Endothelial cell of umbilical vein (primary cell): Measurements from ENCODE around the gene MPZL3. TPM values are rescaled to one million over a fixed set of nuclear protein-coding genes. Genes with fewer than 3 reads are reported as not detected.

ENCODE experiments used
- BruUV-seq: library from RNA; stranded (reverse); fragments of 400-500 nt; replicated peaks from 2 replicates; lab custom pipeline; 2021; lab: Mats Ljungman, UMichigan
- CTCF ChIA-PET: fragments of 300-600, 350-600 bp; sonication (Branson Sonifier 250); formaldehyde crosslinking; loops from one replicate; lab custom pipeline; 2021; ENCODE audit warnings: antibody characterized with exemption, inconsistent platforms; lab: Charles Lee
- POLR2A ChIA-PET: fragments of 300-600, 350-600 bp; sonication (Branson Sonifier 250); formaldehyde crosslinking; loops from one replicate; lab custom pipeline; 2021; ENCODE audit warnings: antibody characterized with exemption, inconsistent platforms; lab: Charles Lee
- DNase-seq: peaks from one replicate; pipeline ENCODE4 v3.0.0-alpha.2; 2011; ENCODE audit warnings: low read depth, low spot score
- FAIRE-seq: peaks from 2 replicates; lab custom pipeline; 2011; peaks lifted over from hg19 to GRCh38; lab: Jason Lieb, UNC
- H2AFZ ChIP-seq: 2 replicates; pipeline ENCODE4 v1.6.0; 2012; ENCODE audit warnings: low read depth, low read length, control low read depth, inconsistent platforms
- H3K27ac ChIP-seq: 2 replicates; pipeline ENCODE4 v1.5.1; 2011; ENCODE audit warnings: low read depth, mild to moderate bottlenecking, control low read depth, low read length, moderate library complexity; ENCODE audit not compliant: insufficient read depth
- H3K27me3 ChIP-seq, 2 experiments: 2 replicates each; pipeline versions ENCODE4 v1.6.0 to v1.6.1; 2011; ENCODE audit warnings: low read length in 2 of 2, mixed read lengths in 1 of 2; ENCODE audit not compliant: control insufficient read depth in 2 of 2, insufficient read depth in 2 of 2
- H3K36me3 ChIP-seq, 2 experiments: 2 replicates in 1 of 2; 3 replicates in 1 of 2; pipeline ENCODE4 v1.5.1; 2011; ENCODE audit warnings: low read length in 2 of 2, mild to moderate bottlenecking in 1 of 2, moderate library complexity in 1 of 2; ENCODE audit not compliant: control insufficient read depth in 2 of 2, insufficient read depth in 2 of 2; ENCODE audit errors: extremely low read depth in 1 of 2
- H3K4me1 ChIP-seq: 3 replicates; pipeline ENCODE4 v1.5.1; 2011; ENCODE audit warnings: mild to moderate bottlenecking, low read length; ENCODE audit not compliant: control insufficient read depth, insufficient read depth; ENCODE audit errors: extremely low read depth
- H3K4me2 ChIP-seq: 2 replicates; pipeline ENCODE4 v1.6.1; 2011; ENCODE audit warnings: low read length, control low read depth, mixed read lengths; ENCODE audit not compliant: insufficient read depth
- H3K4me3 ChIP-seq, 3 experiments: fragments of 200-600 bp in 1 of 3; sonication (generic), shearing (Covaris generic) in 1 of 3; replicated peaks in 1 of 3; 2 replicates each; pipeline ENCODE4 v1.5.1; 2011 to 2016; ENCODE audit warnings: control low read depth in 3 of 3, low read length in 3 of 3, mild to moderate bottlenecking in 2 of 3, inconsistent platforms in 1 of 3, low read depth in 1 of 3, moderate library complexity in 1 of 3; ENCODE audit not compliant: insufficient read depth in 1 of 3
- H3K79me2 ChIP-seq: 2 replicates; pipeline ENCODE4 v1.6.0; 2012; ENCODE audit warnings: low read length, inconsistent platforms; ENCODE audit not compliant: control insufficient read depth, insufficient read depth
- H3K9ac ChIP-seq: replicated peaks from 2 replicates; pipeline ENCODE3; 2011; ENCODE audit warnings: low read length, control low read depth; ENCODE audit not compliant: insufficient read depth; ENCODE audit errors: extremely low read depth
- H3K9me1 ChIP-seq: replicated peaks from 3 replicates; pipeline ENCODE4 v1.6.0; 2011; ENCODE audit warnings: mild to moderate bottlenecking, low read length; ENCODE audit not compliant: control insufficient read depth, insufficient read depth; ENCODE audit errors: extremely low read depth
- H3K9me3 ChIP-seq: replicated peaks from 2 replicates; pipeline ENCODE4 v1.5.1; 2012; ENCODE audit warnings: low read length, inconsistent platforms; ENCODE audit not compliant: control insufficient read depth, insufficient read depth
- H4K20me1 ChIP-seq: replicated peaks from 2 replicates; pipeline ENCODE3; 2011; ENCODE audit warnings: mild to moderate bottlenecking, low read length; ENCODE audit not compliant: control insufficient read depth, insufficient read depth; ENCODE audit errors: extremely low read depth
- EZH2 ChIP-seq: IDR thresholded peaks from 2 replicates; pipeline ENCODE4 v1.6.1; 2012; ENCODE audit warnings: borderline replicate concordance, low read depth, mild to moderate bottlenecking, moderate library complexity, low read length, inconsistent platforms; ENCODE audit not compliant: severe bottlenecking
- FOS ChIP-seq: IDR thresholded peaks from 2 replicates; pipeline ENCODE4 v1.6.1; 2011; ENCODE audit warnings: mild to moderate bottlenecking, low read length, moderate library complexity, borderline replicate concordance; ENCODE audit not compliant: insufficient read depth
- GATA2 ChIP-seq: IDR thresholded peaks from 2 replicates; pipeline ENCODE4 v1.7.0; 2011; ENCODE audit warnings: low read depth, mild to moderate bottlenecking, moderate library complexity, mixed read lengths, low read length; ENCODE audit not compliant: insufficient read length, insufficient read depth
- JUN ChIP-seq: IDR thresholded peaks from 2 replicates; pipeline ENCODE4 v1.6.1; 2011; ENCODE audit warnings: borderline replicate concordance, low read depth; ENCODE audit not compliant: insufficient read length, insufficient read depth
- MYC ChIP-seq: IDR thresholded peaks from one replicate; pipeline ENCODE4 v1.6.1; 2011; ENCODE audit warnings: mild to moderate bottlenecking, low read depth, low read length
- POLR2A ChIP-seq: IDR thresholded peaks from 2 replicates; pipeline ENCODE4 v1.6.1; 2012; ENCODE audit warnings: low read depth, mild to moderate bottlenecking, control low read depth, low read length
- POLR2AphosphoS5 ChIP-seq: IDR thresholded peaks from 2 replicates; pipeline ENCODE4 v1.6.1; 2012; ENCODE audit warnings: low read depth, mild to moderate bottlenecking, control low read depth, low read length, moderate library complexity; ENCODE audit not compliant: insufficient read depth
- dilution Hi-C: fragments of 300-500 bp; cut with MboI; formaldehyde crosslinking; loops from one replicate; pipeline ENCODE4 v1.15.0; 2019; ENCODE audit warnings: low sequenced_read_pairs; ENCODE audit not compliant: extremely low pct_ligation_motif_present
- intact Hi-C: fragments of 100-400 bp; cut with micrococcal nuclease; formaldehyde crosslinking; loops from one replicate; pipeline ENCODE4 v1.10.0; 2022
- polyA plus RNA-seq, 4 experiments: library from polyadenylated mRNA; depleted of rRNA in 3 of 4; stranded (reverse) in 3 of 4; unstranded in 1 of 4; fragments of >200 nt; gene quantifications; 2 replicates each; pipeline versions ENCODE4 v1.2.1 to v1.2.3, GENCODE V29; 2011 to 2012; ENCODE audit warnings: missing spikeins in 1 of 4
- total RNA-seq: library from RNA; stranded (reverse); gene quantifications from 2 replicates; pipeline ENCODE4 v1.2.3, GENCODE V29; 2021
- TF ChIP-seq, protein P1 (sequence below): IDR thresholded peaks from 2 replicates; pipeline ENCODE4 v1.6.1; 2011; ENCODE audit not compliant: insufficient read depth, insufficient read length
- TF ChIP-seq, protein P2 (sequence below), 2 donors: IDR thresholded peaks; 1 replicate in 1 of 2; 2 replicates in 1 of 2; pipeline ENCODE4 v1.5.1; 2011; ENCODE audit warnings: low read length in 2 of 2, mild to moderate bottlenecking in 2 of 2, moderate library complexity in 2 of 2, control low read depth in 1 of 2, inconsistent platforms in 1 of 2, low read depth in 1 of 2; ENCODE audit not compliant: insufficient read depth in 1 of 2; ENCODE audit errors: extremely low read depth in 1 of 2

Gene MPZL3
- total and polyA plus RNA-seq, 2 donors (not counting 3 experiments of a cell fraction or from before 2014, with no cell fraction given), result 2.5 to 7.1 TPM

DNA sequence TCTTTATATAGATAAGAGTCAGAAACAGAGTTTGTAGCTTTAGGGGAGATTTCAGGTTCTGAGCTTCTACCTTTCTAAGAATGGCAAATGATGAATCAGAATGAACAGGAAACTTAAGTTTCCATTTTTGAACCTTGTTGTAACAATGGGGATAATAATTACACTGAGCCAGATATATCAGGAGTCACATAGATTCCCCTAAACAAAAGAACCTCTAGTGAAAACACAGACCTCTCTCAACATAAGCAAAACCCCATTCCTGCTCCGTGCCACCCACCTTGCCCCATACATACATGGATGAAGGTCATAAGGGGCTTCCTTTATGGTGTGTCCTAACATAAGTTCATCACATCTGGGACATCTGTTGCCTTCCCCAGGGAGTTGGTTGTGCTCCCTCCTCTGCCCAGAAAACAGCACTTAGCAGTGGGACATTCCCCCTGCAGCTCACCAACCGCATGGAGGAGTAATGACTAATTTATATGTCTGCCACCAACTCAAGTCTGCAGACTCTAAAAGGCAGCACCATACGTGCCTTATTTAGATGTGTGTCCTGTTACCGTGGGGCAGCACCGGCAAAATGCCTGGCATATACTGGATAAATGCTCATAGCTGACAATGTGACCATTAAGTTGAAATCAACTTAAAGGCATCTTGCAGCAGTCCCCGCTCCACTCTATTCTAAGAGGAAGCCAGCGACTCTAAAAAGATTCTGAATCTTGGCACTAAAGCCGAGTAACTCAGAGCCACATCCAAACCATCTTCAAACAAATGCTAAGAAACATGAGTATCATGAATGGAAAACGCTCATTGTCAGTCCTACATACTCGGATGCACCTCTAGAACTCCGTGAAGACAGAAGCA lies 35.3 kb downstream of the MPZL3 start:
- dilution Hi-C loops, result no loop called here
- no peak overlapping the region for H2AFZ ChIP-seq
- no peak overlapping the region for H3K9ac ChIP-seq
- FAIRE-seq, result peak; percentile 33
- H3K79me2 ChIP-seq, result no peaks in the 10 kb centered on the region
- TF ChIP-seq MYC (no peak), GATA2 (no peak), EZH2 (no peak), POLR2A (no peak), POLR2AphosphoS5 (no peak), JUN (no peak), FOS (no peak)
- TF ChIP-seq, protein P1, sequence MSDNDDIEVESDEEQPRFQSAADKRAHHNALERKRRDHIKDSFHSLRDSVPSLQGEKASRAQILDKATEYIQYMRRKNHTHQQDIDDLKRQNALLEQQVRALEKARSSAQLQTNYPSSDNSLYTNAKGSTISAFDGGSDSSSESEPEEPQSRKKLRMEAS, result no peak
- TF ChIP-seq, protein P2, sequence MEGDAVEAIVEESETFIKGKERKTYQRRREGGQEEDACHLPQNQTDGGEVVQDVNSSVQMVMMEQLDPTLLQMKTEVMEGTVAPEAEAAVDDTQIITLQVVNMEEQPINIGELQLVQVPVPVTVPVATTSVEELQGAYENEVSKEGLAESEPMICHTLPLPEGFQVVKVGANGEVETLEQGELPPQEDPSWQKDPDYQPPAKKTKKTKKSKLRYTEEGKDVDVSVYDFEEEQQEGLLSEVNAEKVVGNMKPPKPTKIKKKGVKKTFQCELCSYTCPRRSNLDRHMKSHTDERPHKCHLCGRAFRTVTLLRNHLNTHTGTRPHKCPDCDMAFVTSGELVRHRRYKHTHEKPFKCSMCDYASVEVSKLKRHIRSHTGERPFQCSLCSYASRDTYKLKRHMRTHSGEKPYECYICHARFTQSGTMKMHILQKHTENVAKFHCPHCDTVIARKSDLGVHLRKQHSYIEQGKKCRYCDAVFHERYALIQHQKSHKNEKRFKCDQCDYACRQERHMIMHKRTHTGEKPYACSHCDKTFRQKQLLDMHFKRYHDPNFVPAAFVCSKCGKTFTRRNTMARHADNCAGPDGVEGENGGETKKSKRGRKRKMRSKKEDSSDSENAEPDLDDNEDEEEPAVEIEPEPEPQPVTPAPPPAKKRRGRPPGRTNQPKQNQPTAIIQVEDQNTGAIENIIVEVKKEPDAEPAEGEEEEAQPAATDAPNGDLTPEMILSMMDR (IDR thresholded peaks at IDR 0.05; ENCODE audit: extremely low read depth in 1 of 2, insufficient read depth in 1 of 2, low read depth in 1 of 2, low read length in 2 of 2), result no peak
- DNase-seq, result peak; percentile 32
- H3K4me3 ChIP-seq, result no peak overlapping the region
- ChIA-PET CTCF (interaction anchor here (1.1 to 6.0 kb wide), 2 partner anchors 14 to 18 kb away, joined by 4 to 41 read pairs; no protein-coding TSS in a partner anchor), POLR2A (no interaction called here)
- H3K27me3 ChIP-seq, result peaks cover 23 to 30% of the 10 kb centered on the region in 2 experiments
- intact Hi-C loops, result no loop called here
- H3K4me2 ChIP-seq, result peak overlapping the region; percentile 9
- H3K9me1 ChIP-seq, result no peaks in the 10 kb centered on the region
- H4K20me1 ChIP-seq, result no peaks in the 10 kb centered on the region
- H3K36me3 ChIP-seq, result no peaks in the 10 kb centered on the region
- no peak overlapping the region for H3K27ac ChIP-seq
- no TSS peak for BruUV-seq
- no peaks in the 10 kb centered on the region for H3K9me3 ChIP-seq
- H3K4me1 ChIP-seq, result no peaks in the 10 kb centered on the region
